ENCODE results near the gene SLX9. TPM values are rescaled to one million over a fixed set of nuclear protein-coding genes. Genes with fewer than 3 reads are reported as not detected.

SLX9 gene
- total and polyA plus RNA-seq, 2 donors (not counting 1 experiment from before 2014, with no cell fraction given), result 11.7 to 15.9 TPM

DNA sequence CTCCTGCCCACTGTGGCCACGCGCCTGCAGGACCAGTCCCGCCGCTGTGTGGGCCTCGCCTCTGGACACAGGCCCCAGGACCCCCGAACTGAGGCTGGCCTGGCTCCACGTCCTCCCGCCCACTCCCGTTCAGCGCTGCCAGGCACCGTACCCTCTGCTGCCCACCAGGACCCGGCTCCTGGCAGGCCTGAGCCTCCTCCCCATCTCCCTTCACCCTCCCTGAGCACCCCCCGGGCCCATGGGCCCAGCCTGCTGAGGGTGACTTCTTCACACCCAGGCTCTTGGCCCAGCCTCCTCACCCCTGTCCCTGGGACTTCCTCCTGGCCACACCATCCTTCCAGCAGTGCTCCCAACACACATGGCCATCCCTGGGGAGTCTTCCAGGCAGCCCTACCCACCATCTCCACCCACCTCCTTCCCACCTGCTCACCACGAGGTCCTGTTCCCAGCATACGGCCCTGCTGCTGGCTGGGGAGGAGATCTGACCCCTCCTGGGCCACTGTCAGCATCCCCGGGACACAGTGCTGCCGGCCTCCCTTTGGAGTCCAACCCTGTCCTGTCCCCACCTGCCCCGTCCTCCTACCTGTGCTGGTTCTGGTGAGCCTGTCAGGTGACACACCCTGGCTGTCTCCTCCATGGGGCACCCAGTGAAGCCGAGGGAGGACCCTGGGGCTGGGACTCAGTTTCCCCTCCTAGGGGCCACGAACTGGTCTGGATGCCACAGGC, 53.7 kb downstream of the SLX9 start:
- H3K4me3 Mint-ChIP-seq, result no peak overlapping the region
- H3K9ac ChIP-seq (ENCODE audit: low read length), result no peak overlapping the region
- 91% methylated on average over 16 of the region's 20 CpGs for WGBS (ENCODE audit: insufficient coverage)
- H3K79me2 ChIP-seq (ENCODE audit: control insufficient read depth, insufficient read depth, low read length), result no peaks in the 10 kb centered on the region
- no peak overlapping the region for H3K27ac ChIP-seq (ENCODE audit: low read length in 2 of 2)
- no peak for TF ChIP-seq EZH2 (IDR thresholded peaks at IDR 0.05; ENCODE audit: borderline replicate concordance, insufficient read depth, low read depth, low read length, poor library complexity, severe bottlenecking)
- TF ChIP-seq, protein P1, sequence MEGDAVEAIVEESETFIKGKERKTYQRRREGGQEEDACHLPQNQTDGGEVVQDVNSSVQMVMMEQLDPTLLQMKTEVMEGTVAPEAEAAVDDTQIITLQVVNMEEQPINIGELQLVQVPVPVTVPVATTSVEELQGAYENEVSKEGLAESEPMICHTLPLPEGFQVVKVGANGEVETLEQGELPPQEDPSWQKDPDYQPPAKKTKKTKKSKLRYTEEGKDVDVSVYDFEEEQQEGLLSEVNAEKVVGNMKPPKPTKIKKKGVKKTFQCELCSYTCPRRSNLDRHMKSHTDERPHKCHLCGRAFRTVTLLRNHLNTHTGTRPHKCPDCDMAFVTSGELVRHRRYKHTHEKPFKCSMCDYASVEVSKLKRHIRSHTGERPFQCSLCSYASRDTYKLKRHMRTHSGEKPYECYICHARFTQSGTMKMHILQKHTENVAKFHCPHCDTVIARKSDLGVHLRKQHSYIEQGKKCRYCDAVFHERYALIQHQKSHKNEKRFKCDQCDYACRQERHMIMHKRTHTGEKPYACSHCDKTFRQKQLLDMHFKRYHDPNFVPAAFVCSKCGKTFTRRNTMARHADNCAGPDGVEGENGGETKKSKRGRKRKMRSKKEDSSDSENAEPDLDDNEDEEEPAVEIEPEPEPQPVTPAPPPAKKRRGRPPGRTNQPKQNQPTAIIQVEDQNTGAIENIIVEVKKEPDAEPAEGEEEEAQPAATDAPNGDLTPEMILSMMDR (IDR thresholded peaks at IDR 0.05), result no peak
- peaks cover 10% of the 10 kb centered on the region for H3K27me3 Mint-ChIP-seq
- H3K4me2 ChIP-seq (replicated peaks; ENCODE audit: low read depth, low read length, poor library complexity, severe bottlenecking), result no peak overlapping the region
- ChIA-PET POLR2A (no interaction called here), CTCF (no interaction called here)
- DNase-seq, result no peak
- H3K9me3 ChIP-seq (ENCODE audit: control extremely low read depth in 1 of 3, control insufficient read depth in 2 of 3, insufficient read depth in 1 of 3, low read length in 2 of 3), result peaks cover 0 to 4% (median 0%) of the 10 kb centered on the region in 3 donors
- ATAC-seq (ENCODE audit: low read depth), result no peak
- no peak overlapping the region for H2AFZ ChIP-seq (ENCODE audit: insufficient read depth, low read depth, low read length, poor library complexity, severe bottlenecking)
- no peaks in the 10 kb centered on the region for H4K20me1 ChIP-seq (ENCODE audit: control insufficient read depth, insufficient read depth, low read length, poor library complexity, severe bottlenecking)
- H3K36me3 ChIP-seq (replicated peaks in 1 of 2; ENCODE audit: control extremely low read depth in 1 of 2, control insufficient read depth in 1 of 2, extremely low read depth in 1 of 2, insufficient read depth in 2 of 2, low read length in 1 of 2), result no peaks in the 10 kb centered on the region
- H3K27ac Mint-ChIP-seq, result no peak overlapping the region
- peaks cover 6% of the 10 kb centered on the region for H3K4me1 Mint-ChIP-seq
- intact Hi-C loops (cut with micrococcal nuclease), result no loop called here
- no peaks in the 10 kb centered on the region for H3K9me3 Mint-ChIP-seq (ENCODE audit: insufficient read depth)
- H3K27me3 ChIP-seq (replicated peaks in 1 of 4; ENCODE audit: control extremely low read depth in 1 of 4, control insufficient read depth in 3 of 4, insufficient read depth in 4 of 4, low read length in 3 of 4), result peaks cover 0 to 28% (median 2%) of the 10 kb centered on the region in 4 experiments
- H3K4me1 ChIP-seq (ENCODE audit: control insufficient read depth in 2 of 2, insufficient read depth in 2 of 2, low read length in 2 of 2), result peaks cover 11 to 17% of the 10 kb centered on the region in 2 donors
- H3K4me3 ChIP-seq (ENCODE audit: control extremely low read depth in 1 of 5, extremely low read depth in 1 of 5, insufficient read depth in 1 of 5, low read depth in 2 of 5, low read length in 4 of 5), result no peak overlapping the region

DNA sequence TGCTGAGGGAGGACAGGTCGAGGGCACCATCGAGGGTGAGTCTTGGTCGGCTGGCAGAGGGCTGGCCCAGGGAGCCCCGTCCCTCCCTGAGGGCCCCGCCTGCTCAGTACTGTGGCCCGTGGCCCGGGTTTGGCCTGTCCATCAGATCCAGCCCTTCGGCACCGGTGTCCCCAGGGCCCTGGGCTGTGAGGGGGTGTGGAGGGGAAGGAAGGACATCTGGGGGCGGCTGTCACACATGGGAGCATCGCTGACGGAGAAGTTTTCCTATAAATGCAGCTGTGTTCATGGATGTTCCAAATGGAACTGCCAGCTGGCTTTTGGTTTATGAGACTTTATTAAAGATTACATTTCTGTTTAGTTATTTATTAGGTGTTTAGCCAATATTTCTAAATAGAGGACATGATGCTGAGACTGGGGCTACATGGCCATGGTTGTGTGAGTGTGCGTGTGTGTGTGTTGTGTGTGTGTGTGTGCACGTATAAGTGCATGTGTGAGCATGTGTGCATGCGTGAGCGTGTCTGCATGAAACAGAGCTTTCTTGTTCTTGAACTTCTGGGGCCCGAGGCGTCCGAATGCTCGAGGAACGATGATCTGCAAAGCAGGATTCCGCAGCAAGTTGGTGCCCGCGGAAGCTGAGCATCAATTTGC, 54.3 kb downstream of the SLX9 start:
- ChIA-PET CTCF (no interaction called here), POLR2A (no interaction called here)
- Histone ChIP-seq H3K36me3 (replicated peaks in 1 of 2; ENCODE audit: control extremely low read depth in 1 of 2, control insufficient read depth in 1 of 2, extremely low read depth in 1 of 2, insufficient read depth in 2 of 2, low read length in 1 of 2) (no peaks in the 10 kb centered on the region), H3K9ac (ENCODE audit: low read length) (no peak overlapping the region), H3K27me3 (replicated peaks in 1 of 4; ENCODE audit: control extremely low read depth in 1 of 4, control insufficient read depth in 3 of 4, insufficient read depth in 4 of 4, low read length in 3 of 4) (peaks cover 0 to 35% (median 2%) of the 10 kb centered on the region in 4 experiments), H3K79me2 (ENCODE audit: control insufficient read depth, insufficient read depth, low read length) (no peaks in the 10 kb centered on the region), H3K4me1 (ENCODE audit: control insufficient read depth in 2 of 2, insufficient read depth in 2 of 2, low read length in 2 of 2) (peaks cover 14 to 18% of the 10 kb centered on the region in 2 donors), H3K4me2 (replicated peaks; ENCODE audit: low read depth, low read length, poor library complexity, severe bottlenecking) (no peak overlapping the region), H3K27ac (ENCODE audit: low read length in 2 of 2) (no peak overlapping the region), H3K4me3 (ENCODE audit: control extremely low read depth in 1 of 5, extremely low read depth in 1 of 5, insufficient read depth in 1 of 5, low read depth in 2 of 5, low read length in 4 of 5) (no peak overlapping the region), H2AFZ (ENCODE audit: insufficient read depth, low read depth, low read length, poor library complexity, severe bottlenecking) (no peak overlapping the region), H4K20me1 (ENCODE audit: control insufficient read depth, insufficient read depth, low read length, poor library complexity, severe bottlenecking) (no peaks in the 10 kb centered on the region), H3K9me3 (ENCODE audit: control extremely low read depth in 1 of 3, control insufficient read depth in 2 of 3, insufficient read depth in 1 of 3, low read length in 2 of 3) (peaks cover 0 to 4% (median 0%) of the 10 kb centered on the region in 3 donors)
- intact Hi-C loops (cut with micrococcal nuclease), result no loop called here
- DNase-seq (no peak), ATAC-seq (ENCODE audit: low read depth) (no peak)
- WGBS (ENCODE audit: insufficient coverage), result 85% methylated on average over 22 of the region's 24 CpGs
- Mint-ChIP-seq H3K4me1 (peaks cover 9% of the 10 kb centered on the region), H3K9me3 (ENCODE audit: insufficient read depth) (no peaks in the 10 kb centered on the region), H3K27ac (no peak overlapping the region), H3K4me3 (no peak overlapping the region), H3K27me3 (peaks cover 13% of the 10 kb centered on the region)
- TF ChIP-seq, protein P1 (IDR thresholded peaks at IDR 0.05), result no peak
- no peak for TF ChIP-seq EZH2 (IDR thresholded peaks at IDR 0.05; ENCODE audit: borderline replicate concordance, insufficient read depth, low read depth, low read length, poor library complexity, severe bottlenecking)
